ENCODE data around the gene DAZAP1. TPM values are rescaled to one million over a fixed set of nuclear protein-coding genes. Genes with fewer than 3 reads are reported as not detected.

DAZAP1 gene
- total RNA-seq, 1 experiment from 2014 or later = 144 TPM

DNA sequence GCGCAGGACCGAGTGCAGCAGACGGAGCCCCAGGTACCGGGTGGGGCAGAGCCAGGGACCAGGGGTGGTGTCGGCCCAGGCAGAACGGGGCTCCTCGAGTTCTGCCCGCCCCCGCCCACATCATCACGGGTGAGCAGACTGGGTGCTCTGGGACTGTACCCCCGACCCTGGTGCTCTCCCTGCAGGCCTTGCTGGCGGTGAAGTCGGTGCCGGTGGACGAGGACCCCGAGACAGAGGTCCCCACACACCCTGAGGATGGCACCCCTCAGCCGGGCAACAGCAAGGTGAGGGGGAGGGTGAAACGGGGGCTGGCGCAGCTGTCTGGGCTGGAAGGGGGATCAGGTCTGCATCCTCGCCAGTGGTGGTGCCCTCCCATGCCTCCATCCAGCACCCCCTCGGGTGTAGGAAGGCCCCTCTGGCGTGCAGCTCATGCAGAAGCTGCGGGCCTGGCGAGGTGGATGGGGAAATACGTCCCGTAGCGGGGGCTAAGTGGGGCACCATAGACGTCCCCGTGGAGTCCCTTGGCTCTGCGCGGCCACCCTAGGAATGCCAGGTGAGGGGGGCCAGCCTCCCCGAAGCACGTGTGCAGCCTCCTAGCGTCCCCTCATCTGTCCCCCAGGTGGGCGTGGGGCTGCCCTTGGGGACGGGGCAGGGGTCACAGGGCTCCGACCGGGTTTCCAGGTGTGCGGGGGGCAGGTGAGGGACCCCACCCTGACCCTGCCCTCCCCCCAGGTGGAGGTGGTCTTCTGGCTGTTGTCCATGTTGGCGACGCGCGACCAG is 48.9 kb downstream of the DAZAP1 start:
- ChIA-PET POLR2A (ENCODE audit: unreplicated experiment) (interaction anchor here (0.5 to 0.7 kb wide), 4 partner anchors 101 to 294 kb away, joined by 3 to 13 read pairs (median 4); a partner anchor contains a TSS), CTCF (interaction anchor here (0.7 kb wide), 1 partner anchor 187 kb away, joined by 5 read pairs; the partner anchor contains the start of gene CIRBP)
- H3K4me2 ChIP-seq = peak overlapping the region; percentile 56; the same call in 1 of the 2 replicates
- H3K4me3 ChIP-seq = no peak overlapping the region
- H4K20me1 ChIP-seq (ENCODE audit: insufficient read depth) = no peaks in the 10 kb centered on the region
- H3K27me3 ChIP-seq (ENCODE audit: insufficient read depth, low read depth) = no peaks in the 10 kb centered on the region
- H3K27ac ChIP-seq = no peak overlapping the region
- no peaks in the 10 kb centered on the region for H3K79me2 ChIP-seq (ENCODE audit: low read depth)
- TF ChIP-seq CTCF (conservative IDR thresholded peaks at IDR 0.05) (no peak), EZH2 (IDR thresholded peaks at IDR 0.05; ENCODE audit: low read depth) (no peak)
- intact Hi-C loops (cut with micrococcal nuclease; ENCODE audit: unreplicated experiment) = loop anchor here (5.0 kb wide), 1 partner anchor 49 kb away; the partner anchor contains the start of gene DAZAP1
- no peaks in the 10 kb centered on the region for H3K4me1 ChIP-seq (replicated peaks; ENCODE audit: insufficient read depth)
- H3K36me3 ChIP-seq (ENCODE audit: low read depth) = no peaks in the 10 kb centered on the region
- H3K9me3 ChIP-seq (ENCODE audit: insufficient read depth, low read depth) = no peaks in the 10 kb centered on the region
- peaks cover 10% of the 10 kb centered on the region for H3F3A ChIP-seq (ENCODE audit: insufficient read depth, low read depth)
- BruUV-seq (replicated peaks) = no TSS peak
- H3K9me2 ChIP-seq (ENCODE audit: insufficient read depth) = no peaks in the 10 kb centered on the region
- H2AFZ ChIP-seq = no peak overlapping the region
- no peak for DNase-seq

DNA sequence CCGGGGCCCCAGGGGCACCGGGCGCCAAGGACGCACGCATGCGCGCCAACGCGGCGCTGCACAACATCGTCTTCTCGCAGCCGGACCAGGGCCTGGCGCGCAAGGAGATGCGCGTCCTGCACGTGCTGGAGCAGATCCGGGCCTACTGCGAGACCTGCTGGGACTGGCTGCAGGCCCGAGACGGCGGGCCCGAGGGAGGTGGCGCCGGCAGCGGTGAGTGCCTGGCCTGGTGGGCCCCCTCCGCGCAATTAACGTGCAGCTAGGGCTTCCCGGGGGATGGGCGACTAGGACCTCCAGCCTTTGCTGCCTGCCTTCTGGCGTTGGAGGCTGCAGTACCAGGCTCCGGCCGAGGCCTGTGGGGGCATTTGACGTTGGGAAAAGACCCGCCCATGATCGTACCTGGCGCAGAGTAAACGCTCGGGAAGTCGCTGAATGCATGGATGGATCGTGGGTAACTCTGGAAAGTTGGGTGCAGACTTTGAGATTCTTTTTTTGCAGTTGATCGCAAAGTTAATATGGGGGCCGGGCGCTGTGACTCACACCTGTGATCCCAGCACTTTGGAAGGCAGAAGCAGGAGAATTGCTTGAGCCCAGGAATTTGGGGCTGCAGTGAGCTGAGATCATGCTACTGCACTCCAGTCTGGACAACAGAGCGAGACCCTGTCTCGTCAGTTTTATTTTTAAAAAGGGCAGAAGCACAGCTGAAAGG is 49.8 kb downstream of the DAZAP1 start:
- H3K4me3 ChIP-seq = no peak overlapping the region
- H3K9me2 ChIP-seq (ENCODE audit: insufficient read depth) = no peaks in the 10 kb centered on the region
- H3K27me3 ChIP-seq (ENCODE audit: insufficient read depth, low read depth) = no peaks in the 10 kb centered on the region
- H3K27ac ChIP-seq = no peak overlapping the region
- H4K20me1 ChIP-seq (ENCODE audit: insufficient read depth) = no peaks in the 10 kb centered on the region
- peaks cover 10% of the 10 kb centered on the region for H3F3A ChIP-seq (ENCODE audit: insufficient read depth, low read depth)
- H2AFZ ChIP-seq = no peak overlapping the region
- no peaks in the 10 kb centered on the region for H3K4me1 ChIP-seq (replicated peaks; ENCODE audit: insufficient read depth)
- ChIA-PET CTCF (no interaction called here), POLR2A (ENCODE audit: unreplicated experiment) (no interaction called here)
- intact Hi-C loops (cut with micrococcal nuclease; ENCODE audit: unreplicated experiment) = loop anchor here (5.0 kb wide), 1 partner anchor 50 kb away; the partner anchor contains the start of gene DAZAP1
- no peaks in the 10 kb centered on the region for H3K79me2 ChIP-seq (ENCODE audit: low read depth)
- TF ChIP-seq CTCF (conservative IDR thresholded peaks at IDR 0.05) (no peak), EZH2 (IDR thresholded peaks at IDR 0.05; ENCODE audit: low read depth) (no peak)
- H3K4me2 ChIP-seq = no peak overlapping the region
- DNase-seq = no peak
- H3K9me3 ChIP-seq (ENCODE audit: insufficient read depth, low read depth) = no peaks in the 10 kb centered on the region
- BruUV-seq (replicated peaks) = no TSS peak
- H3K36me3 ChIP-seq (ENCODE audit: low read depth) = no peaks in the 10 kb centered on the region

- no peaks in the 10 kb centered on the region for H3K9me2 ChIP-seq (ENCODE audit: insufficient read depth)
- no TSS peak for BruUV-seq (replicated peaks)
- ChIA-PET CTCF (no interaction called here), POLR2A (ENCODE audit: unreplicated experiment) (no interaction called here)
- no peak for DNase-seq
- no peak overlapping the region for H3K27ac ChIP-seq
- TF ChIP-seq CTCF (conservative IDR thresholded peaks at IDR 0.05) (no peak), EZH2 (IDR thresholded peaks at IDR 0.05; ENCODE audit: low read depth) (no peak)
- no peaks in the 10 kb centered on the region for H4K20me1 ChIP-seq (ENCODE audit: insufficient read depth)
- no peaks in the 10 kb centered on the region for H3K79me2 ChIP-seq (ENCODE audit: low read depth)
- intact Hi-C loops (cut with micrococcal nuclease; ENCODE audit: unreplicated experiment) = loop anchor here (5.0 kb wide), 1 partner anchor 51 kb away; the partner anchor contains the start of gene DAZAP1
- H3F3A ChIP-seq (ENCODE audit: insufficient read depth, low read depth) = peaks cover 10% of the 10 kb centered on the region
- H3K4me2 ChIP-seq = no peak overlapping the region
- no peaks in the 10 kb centered on the region for H3K36me3 ChIP-seq (ENCODE audit: low read depth)
- no peaks in the 10 kb centered on the region for H3K4me1 ChIP-seq (replicated peaks; ENCODE audit: insufficient read depth)
- no peaks in the 10 kb centered on the region for H3K9me3 ChIP-seq (ENCODE audit: insufficient read depth, low read depth)
- no peaks in the 10 kb centered on the region for H3K27me3 ChIP-seq (ENCODE audit: insufficient read depth, low read depth)
- no peak overlapping the region for H2AFZ ChIP-seq
- H3K4me3 ChIP-seq = no peak overlapping the region
Observed at GRCh38 chr19:1457892-1458291, 50.5 kb downstream of the DAZAP1 start.

Measured in PC-9 (cell line).